HG03196 (cell line): ENCODE measurements around the gene ATP2A3.

ENCODE experiments used
- ATAC-seq: cut with Tn5 transposase; IDR thresholded peaks from one replicate; pipeline ENCODE4 v1.9.1; 2021; ENCODE audit not compliant: unreplicated experiment

Gene ATP2A3

GRCh38 chr17:3964203-3965117 is at the start of gene ATP2A3:
Gene ATP2A3, minus strand, starts transcription at chr17:3964437. Its CDS starts 146 bp downstream, at chr17:3964291.
- peak; percentile 36 for ATAC-seq

- no peak for ATAC-seq
Observed at GRCh38 chr17:4010754-4011153, 46.5 kb upstream of the ATP2A3 start.

GRCh38 chr17:4009186-4009785 is 45.0 kb upstream of the ATP2A3 start:
- ATAC-seq: no peak

- ATAC-seq: no peak
Observed at GRCh38 chr17:4008441-4009185, 44.4 kb upstream of the ATP2A3 start.

DNA sequence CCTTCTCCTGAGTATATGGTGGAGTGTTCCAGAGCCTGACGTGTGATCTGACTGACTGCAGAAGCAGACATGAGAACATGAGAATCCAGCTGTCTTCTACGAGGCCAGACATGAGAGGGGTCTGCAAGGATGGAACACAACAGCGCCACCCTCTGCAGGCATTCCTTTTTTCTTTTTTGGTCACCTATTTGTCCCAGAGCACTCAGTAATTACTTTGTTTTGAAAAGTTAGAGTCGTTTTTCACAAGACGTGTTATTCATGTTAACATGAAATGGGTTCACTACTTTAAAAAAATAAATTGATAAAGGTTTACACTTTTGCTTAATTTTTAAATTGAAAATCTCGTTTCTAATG is 43.8 kb upstream of the ATP2A3 start:
- ATAC-seq: no peak

DNA sequence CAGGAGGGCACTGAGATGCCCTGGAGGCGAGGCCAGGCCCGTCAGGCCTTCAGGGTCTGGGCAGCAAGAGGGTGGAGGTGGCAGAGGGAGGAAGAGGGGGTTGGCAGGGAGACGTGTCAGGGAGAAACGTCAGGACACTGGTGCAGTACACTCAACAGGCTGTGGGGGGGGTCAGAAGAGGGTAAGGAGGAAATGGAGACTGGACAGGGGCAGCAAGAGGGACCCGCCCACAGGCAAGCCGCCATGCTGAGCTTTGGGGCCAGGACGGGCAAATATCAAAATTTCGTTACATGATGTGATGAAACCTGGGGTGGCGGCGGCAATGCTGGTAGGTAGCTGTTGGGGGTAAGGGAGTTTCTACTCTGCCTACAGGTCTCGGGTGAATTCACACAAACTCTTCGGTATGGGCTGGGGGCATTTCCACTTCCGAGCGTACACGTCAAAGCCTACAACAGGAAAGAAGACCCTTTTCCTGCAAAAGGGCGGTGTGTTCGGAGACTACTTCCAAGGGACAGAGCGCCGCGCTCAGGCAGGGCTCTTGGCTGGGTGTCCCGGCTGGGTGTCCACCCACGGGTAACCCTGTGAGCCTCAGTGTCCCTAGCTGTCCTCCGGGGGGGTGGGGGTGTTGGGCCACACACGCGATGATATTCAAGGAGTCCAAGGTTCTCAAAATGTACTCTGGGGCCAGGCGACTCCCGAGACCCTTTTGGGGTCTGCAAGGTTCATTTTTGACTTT is 43.3 kb upstream of the ATP2A3 start:
- no peak for ATAC-seq

DNA sequence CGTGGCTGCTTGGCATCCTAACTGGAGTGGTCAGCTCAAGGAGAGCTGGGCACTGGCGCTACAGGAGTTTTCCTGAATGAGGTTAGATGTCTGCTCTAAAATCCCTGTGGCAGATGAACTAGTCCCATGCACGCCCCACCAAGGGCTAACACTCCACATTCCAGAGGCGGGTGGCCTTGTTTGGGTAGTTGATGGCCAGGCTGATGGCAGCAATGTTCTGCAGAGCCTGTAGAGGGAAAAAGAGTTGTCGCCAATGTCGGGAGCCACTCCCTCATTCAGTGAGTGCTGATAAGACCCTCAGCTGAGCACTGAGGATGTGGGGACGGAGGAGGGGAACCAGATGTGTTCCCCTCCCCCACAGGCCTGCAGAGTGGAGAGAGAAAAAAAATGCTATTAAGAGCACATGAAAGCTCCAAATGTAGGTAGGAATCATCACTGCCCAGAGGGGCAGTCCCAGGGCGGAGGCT is 42.5 kb upstream of the ATP2A3 start:
- ATAC-seq: no peak

GRCh38 chr17:4006165-4006589 is 41.9 kb upstream of the ATP2A3 start:
- ATAC-seq: no peak

- ATAC-seq: no peak
Observed at GRCh38 chr17:4005296-4006164, 41.3 kb upstream of the ATP2A3 start.

GRCh38 chr17:4004517-4005295 is 40.5 kb upstream of the ATP2A3 start:
- ATAC-seq: no peak

GRCh38 chr17:4003501-4004421 is 39.5 kb upstream of the ATP2A3 start:
- no peak for ATAC-seq

DNA sequence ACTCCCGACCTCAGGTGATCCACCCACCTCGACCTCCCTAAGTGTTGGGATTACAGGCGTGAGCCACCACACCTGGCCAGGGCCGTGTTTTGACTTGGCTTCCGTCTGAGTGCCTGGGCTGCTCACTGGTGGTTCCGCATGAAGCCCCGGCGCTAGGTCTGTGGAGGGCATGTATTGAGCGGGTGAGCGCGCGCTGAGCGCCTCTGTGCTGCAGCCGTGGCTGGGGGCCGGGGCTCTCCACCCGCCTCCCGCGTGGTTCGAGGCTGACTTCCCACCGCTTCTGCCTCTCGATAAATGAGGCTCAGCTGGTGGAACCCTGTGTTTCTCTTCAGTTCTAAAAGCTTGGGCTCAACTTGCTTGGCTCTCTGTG is 38.9 kb upstream of the ATP2A3 start:
- ATAC-seq: no peak

DNA sequence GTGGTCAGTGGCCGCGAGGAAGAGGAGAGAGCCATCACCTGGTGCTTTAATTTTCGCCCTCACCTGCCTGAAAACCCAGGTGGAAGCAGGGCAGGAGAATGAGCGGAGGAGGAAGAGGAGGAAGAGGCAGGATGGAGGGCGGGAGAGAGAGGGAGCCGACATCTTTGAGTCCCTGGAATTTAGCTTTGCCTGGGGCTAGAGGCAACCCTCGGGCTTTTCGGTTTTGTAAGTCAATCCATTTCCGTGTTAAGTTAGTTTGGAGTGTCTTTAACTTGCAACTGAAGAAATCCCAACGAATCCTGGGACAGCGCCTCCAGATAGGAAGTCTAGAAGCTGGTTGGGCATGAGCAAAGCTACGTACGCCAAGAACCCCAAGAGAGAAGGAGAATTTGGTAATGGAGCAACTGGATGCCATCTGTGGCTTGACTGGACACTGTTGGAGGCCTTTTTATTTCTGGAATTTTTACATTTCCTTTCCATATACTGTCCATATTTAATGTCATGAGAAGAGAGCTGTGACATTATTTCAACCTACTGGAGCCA is 36.9 kb upstream of the ATP2A3 start:
- no peak for ATAC-seq

- no peak for ATAC-seq
Observed at GRCh38 chr17:3998436-3998835, 34.2 kb upstream of the ATP2A3 start.

GRCh38 chr17:3995067-3995466 is 30.8 kb upstream of the ATP2A3 start:
- ATAC-seq: no peak

GRCh38 chr17:3994221-3994576 is 30.0 kb upstream of the ATP2A3 start:
- ATAC-seq: no peak

GRCh38 chr17:3993493-3994220 is 29.4 kb upstream of the ATP2A3 start:
- ATAC-seq: no peak
